ENCODE results near the gene SSRP1.

SSRP1 gene, protein sequence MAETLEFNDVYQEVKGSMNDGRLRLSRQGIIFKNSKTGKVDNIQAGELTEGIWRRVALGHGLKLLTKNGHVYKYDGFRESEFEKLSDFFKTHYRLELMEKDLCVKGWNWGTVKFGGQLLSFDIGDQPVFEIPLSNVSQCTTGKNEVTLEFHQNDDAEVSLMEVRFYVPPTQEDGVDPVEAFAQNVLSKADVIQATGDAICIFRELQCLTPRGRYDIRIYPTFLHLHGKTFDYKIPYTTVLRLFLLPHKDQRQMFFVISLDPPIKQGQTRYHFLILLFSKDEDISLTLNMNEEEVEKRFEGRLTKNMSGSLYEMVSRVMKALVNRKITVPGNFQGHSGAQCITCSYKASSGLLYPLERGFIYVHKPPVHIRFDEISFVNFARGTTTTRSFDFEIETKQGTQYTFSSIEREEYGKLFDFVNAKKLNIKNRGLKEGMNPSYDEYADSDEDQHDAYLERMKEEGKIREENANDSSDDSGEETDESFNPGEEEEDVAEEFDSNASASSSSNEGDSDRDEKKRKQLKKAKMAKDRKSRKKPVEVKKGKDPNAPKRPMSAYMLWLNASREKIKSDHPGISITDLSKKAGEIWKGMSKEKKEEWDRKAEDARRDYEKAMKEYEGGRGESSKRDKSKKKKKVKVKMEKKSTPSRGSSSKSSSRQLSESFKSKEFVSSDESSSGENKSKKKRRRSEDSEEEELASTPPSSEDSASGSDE

DNA sequence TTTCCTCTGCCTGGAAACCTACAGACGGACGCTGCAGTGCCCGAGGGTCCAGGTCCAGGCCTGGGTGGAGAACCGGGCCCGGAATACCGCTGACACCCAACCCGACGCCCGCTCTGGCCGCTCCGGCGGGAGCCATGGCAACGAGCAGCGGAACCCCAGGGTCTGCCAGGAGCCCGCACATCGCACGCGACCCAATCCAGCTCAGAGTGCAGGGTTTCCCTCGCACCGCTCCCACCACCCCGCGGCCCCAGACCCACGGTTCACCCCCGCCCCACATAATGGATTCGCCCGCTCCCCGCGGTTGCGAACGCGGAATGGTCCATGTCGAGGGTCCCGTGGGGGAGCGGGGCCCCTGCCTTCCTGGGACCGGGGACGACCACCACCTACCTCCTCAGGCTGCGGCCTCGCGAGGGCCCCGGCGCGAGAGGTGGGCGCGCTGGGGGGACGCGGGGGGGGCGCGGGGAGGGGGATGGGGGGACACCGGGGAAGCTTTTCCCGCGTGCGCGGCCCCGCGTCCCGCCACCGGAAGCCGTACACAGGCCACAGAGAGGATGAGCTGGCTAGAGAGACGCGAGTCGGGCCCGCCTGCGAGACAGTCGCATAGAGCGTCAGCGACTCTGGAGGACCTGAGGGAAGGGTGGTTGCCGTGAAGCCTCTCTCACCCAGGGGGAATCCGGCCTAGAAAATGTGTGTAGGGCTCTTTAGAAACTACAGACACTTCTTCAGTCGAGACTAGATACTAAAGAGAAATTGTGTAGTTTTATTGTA lies at the start of gene SSRP1:
Gene SSRP1 (minus strand): TSS at position 550 of the 768 bp plus-strand sequence. CDS start 771 bp downstream, outside the sequence.
- DNase-seq (ENCODE audit: low read depth): no peak

DNA sequence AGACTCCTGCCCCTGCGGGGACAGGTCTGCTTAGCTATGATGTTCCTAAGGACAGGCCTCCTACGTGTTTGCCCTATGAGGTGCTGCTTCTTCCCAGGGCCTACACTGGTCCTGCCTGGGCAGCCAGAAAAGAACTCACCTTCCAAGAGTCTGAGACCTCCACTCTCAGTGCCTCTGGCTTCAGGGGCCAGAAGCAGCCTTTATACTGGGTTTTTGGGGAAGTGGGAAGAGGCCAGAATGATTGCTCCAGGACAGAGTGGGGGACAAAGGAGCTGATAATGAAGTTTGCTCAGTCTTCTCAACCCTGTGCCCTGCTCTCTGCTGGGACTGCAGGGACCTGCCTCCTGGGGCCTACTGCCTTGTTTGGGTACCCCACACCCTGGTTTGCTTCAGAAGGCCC lies 45.3 kb upstream of the SSRP1 start, which contains the start of gene PRG3:
Gene PRG3 (minus strand): TSS at position 176 of the 400 bp plus-strand sequence. CDS start 442 bp downstream, outside the sequence.
- TF ChIP-seq, protein P1, sequence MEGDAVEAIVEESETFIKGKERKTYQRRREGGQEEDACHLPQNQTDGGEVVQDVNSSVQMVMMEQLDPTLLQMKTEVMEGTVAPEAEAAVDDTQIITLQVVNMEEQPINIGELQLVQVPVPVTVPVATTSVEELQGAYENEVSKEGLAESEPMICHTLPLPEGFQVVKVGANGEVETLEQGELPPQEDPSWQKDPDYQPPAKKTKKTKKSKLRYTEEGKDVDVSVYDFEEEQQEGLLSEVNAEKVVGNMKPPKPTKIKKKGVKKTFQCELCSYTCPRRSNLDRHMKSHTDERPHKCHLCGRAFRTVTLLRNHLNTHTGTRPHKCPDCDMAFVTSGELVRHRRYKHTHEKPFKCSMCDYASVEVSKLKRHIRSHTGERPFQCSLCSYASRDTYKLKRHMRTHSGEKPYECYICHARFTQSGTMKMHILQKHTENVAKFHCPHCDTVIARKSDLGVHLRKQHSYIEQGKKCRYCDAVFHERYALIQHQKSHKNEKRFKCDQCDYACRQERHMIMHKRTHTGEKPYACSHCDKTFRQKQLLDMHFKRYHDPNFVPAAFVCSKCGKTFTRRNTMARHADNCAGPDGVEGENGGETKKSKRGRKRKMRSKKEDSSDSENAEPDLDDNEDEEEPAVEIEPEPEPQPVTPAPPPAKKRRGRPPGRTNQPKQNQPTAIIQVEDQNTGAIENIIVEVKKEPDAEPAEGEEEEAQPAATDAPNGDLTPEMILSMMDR (IDR thresholded peaks at IDR 0.05; ENCODE audit: control insufficient read depth, extremely low read depth, insufficient read depth): no peak

More for the DNA sequence above, at the start of gene SSRP1:
- peak within 1 kb of the TSS; percentile 90 for H3K4me3 ChIP-seq (ENCODE audit: low read depth, low read length)
- TF ChIP-seq, protein P1 (IDR thresholded peaks at IDR 0.05; ENCODE audit: control insufficient read depth, extremely low read depth, insufficient read depth): peak; percentile 28; the same call in 1 of the 2 replicates

DNA sequence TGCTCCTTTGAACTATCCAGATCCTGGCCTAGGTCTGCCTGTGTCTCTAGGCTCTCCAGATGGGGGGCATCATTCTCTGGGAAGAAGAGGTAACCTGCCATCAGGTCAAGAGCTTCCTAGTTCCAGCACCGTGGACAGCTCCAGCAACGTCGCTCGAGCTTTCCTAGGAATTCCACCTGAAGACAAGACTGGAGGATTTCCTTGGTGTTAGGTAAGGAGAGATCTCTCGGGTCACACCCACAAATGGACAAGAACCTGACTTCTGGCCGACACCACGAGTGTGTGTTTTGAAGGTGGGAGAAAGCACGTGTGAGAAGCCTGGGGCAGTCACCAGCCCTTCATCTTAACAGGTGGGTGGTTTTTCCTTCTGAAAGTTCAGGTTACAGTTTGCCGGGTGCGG lies 44.0 kb upstream of the SSRP1 start:
- no peak overlapping the region for H3K4me3 ChIP-seq (ENCODE audit: low read depth, low read length)
- TF ChIP-seq, protein P1 (IDR thresholded peaks at IDR 0.05; ENCODE audit: control insufficient read depth, extremely low read depth, insufficient read depth): no peak
- peak; percentile 13 for DNase-seq (ENCODE audit: low read depth)

More for the DNA sequence above, 45.3 kb upstream of the SSRP1 start, which contains the start of gene PRG3:
- no peak within 1 kb of the TSS for H3K4me3 ChIP-seq (ENCODE audit: low read depth, low read length)
- DNase-seq (ENCODE audit: low read depth): no peak

DNA sequence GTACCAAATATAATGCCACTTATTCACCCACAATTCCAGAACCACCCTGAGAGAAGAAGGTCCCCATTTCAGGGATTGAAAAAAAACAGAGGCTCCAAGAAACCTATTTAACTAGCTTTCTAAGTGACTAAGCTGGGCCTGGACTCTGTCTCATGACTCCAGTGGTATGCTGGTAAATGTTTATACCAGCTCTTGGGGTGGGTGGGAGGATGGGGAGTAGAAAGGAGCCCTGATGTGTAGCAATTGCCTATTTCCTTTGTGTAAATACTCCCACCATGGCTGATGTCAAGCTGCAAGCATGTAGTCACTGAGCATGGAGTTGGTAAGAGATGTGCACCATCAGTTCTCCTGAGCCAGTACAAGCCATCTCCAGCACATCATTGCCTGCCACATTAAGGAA lies 42.5 kb upstream of the SSRP1 start:
- TF ChIP-seq, protein P1 (IDR thresholded peaks at IDR 0.05; ENCODE audit: control insufficient read depth, extremely low read depth, insufficient read depth): no peak
- H3K4me3 ChIP-seq (ENCODE audit: low read depth, low read length): no peak overlapping the region
- DNase-seq (ENCODE audit: low read depth): no peak

DNA sequence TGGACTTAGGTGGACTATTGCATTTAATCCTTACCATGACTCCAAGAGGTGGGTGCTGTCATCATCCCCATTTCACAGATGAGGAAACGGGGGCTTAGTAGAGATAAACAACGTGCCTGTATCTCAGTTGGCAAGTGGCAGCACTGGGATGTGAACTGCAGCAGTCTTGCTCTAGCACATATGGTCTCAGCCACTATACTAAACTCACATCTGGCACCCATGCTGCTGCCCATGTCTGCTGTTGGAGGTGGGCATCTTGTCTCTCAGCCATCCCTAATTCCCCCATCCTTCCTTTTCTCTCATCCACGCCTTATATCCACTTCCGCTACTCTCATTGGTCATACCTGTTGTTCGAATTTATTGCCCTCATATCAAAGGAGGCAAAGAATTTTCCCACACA lies 41.4 kb upstream of the SSRP1 start:
- DNase-seq (ENCODE audit: low read depth): no peak
- TF ChIP-seq, protein P1 (IDR thresholded peaks at IDR 0.05; ENCODE audit: control insufficient read depth, extremely low read depth, insufficient read depth): no peak
- H3K4me3 ChIP-seq (ENCODE audit: low read depth, low read length): no peak overlapping the region

Measured in LNCaP clone FGC (cell line).